M059J (cell line): ENCODE measurements around the gene GBP4. TPM values are rescaled to one million over a fixed set of nuclear protein-coding genes. Genes with fewer than 3 reads are reported as not detected.

ENCODE experiments used
- DNase-seq: peaks from one replicate; pipeline ENCODE4 v3.0.0-alpha.2; 2012; ENCODE audit warnings: low read depth
- total RNA-seq: library from RNA; depleted of rRNA; stranded (reverse); fragments of >200 nt; shearing (Covaris generic); gene quantifications from 2 replicates; pipeline ENCODE4 v1.2.3, GENCODE V29; 2014; rRNA removed

Gene GBP4
- total RNA-seq, 1 experiment from 2014 or later = 22.2 TPM

DNA sequence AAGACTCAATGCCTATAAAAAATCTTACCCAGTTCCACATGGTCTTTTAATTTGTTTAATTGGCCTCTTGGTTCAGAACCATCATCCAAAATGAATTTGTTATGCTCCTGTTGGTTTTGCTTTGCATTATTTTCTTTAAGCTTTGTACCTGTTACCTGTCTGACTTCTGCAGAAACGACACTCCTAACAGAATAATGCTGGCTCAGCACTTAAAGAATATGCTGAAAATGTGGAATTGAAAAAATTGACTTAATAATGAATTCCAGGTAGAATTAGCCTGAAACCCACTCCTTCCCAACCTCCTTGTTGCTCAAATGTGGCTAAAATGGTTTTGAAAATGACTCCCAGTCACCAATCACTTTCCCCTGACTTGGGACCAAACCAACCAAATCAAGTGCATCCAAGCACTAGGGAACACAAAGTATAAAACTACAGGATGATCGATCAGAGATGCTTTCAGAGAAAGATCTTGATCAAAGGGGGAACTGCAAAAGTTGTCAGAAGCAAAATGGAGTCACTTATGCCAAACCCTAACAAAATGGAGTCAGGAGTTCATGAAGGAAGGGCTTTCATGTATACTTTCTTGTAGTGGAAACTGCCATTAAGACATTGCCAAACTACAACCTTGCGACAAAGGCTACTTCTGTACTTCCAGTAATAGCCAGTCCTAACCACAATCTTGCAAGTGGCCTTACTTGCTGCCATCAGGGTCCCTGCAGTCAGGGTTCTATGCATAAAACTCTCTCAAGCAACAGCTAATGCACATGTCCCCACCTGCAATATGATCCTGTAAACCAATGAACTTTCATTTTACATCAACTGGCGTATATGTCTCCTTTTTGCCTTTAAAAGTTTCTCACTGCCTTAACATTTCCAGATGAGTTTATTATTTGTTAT, 28.3 kb downstream of the GBP4 start:
- no peak for DNase-seq

DNA sequence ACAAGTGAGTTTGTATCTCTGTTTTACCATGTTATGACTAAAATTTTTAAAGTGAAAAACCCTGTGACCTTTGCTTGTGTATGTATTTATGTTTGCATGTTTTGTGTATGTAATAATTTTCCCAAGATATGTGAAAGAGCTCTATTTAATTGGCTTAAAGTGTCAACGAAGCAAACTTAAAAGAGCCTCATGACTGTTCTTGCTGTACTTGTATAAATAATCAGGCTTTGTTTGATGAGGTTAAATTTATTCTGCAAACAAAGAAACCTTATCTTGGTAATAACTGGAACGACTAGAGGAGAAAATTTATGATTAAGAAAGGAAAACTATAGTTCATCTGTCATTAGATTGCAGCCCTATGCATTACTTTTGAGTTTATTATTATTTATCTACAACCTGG, 29.6 kb downstream of the GBP4 start:
- DNase-seq = no peak

DNA sequence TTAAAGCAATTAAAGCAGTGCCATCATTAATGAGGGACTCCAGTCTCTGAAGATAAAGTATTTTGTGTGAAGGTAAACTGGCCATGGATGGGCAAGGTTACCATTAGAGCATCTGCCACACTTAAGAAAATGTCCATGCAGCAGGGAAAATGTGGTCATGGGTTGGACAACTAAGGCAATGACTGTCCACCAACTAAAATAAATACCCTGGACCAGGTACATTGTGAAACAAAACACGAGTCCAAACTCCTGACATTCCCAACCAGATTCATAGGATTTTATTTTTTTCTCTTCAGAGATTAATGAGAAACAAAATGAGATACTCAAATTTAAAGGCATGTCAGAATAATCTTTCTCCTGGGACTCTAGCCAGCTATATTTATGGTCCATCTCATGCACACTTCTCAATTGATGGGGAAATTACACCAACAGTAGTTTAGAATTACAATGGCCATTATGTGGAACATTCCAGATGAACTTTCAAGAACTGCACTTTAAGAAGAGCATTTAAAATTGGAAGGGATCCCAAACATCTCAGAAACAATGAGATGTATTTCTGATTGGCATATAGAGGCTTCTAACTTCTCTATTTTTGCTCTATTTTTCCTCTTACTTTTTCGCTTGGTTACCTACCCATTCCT, 31.0 kb downstream of the GBP4 start:
- DNase-seq = no peak

DNA sequence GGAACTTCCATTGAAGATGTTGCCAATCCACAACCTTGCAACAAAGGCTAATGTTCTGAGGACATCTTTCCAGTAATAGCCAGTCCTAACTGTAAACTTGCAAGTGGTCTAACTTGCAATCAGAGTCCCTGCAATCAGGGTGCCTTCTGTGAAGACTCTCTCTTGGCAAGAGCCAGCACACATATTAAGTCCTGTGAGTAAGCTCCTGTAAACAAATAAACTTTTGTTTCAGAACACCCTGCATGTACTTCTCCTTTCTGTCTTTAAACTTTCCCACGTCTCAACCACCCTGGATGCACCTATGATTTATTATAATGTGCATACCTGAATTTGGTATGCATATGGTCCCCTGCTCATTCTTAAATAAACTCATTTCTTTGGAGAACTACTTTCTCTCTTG, 32.0 kb downstream of the GBP4 start:
- DNase-seq = no peak

DNA sequence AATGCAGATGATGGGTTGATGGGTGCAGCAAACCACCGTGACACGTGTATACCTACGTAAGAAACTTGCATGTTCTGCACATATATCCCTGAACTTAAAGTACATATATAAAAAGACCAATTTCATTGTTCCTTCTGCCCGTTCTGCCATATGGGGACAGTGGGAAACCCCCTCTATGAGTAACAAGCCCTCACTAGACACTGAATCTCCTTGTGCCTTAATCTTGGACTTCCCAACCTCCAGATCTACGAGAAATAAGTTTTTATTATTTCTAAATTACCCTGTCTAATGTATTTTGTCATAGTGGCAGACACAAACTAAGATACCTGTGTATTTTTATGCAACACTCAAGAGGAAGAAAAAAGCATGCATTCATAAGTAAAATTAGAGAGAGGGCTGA, 32.9 kb downstream of the GBP4 start:
- no peak for DNase-seq

DNA sequence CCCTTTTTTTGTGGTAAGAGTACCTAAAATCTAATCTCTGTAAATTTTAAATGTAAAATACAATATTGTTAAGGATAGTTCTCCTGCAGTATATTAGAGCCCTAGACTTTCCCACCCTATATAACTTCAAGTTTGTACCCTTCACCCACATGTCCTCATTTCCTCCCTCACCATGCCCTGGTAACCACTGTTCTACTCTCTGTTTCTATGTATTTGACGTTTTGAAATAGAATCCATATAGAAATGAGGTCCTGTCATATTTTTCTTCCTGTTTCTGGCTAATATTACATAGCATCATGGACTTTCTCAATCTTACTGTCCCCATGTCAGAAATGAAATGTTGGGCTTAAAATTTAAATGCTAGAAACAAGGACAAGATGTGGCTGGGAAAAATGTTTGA, 47.7 kb downstream of the GBP4 start:
- DNase-seq = no peak

DNA sequence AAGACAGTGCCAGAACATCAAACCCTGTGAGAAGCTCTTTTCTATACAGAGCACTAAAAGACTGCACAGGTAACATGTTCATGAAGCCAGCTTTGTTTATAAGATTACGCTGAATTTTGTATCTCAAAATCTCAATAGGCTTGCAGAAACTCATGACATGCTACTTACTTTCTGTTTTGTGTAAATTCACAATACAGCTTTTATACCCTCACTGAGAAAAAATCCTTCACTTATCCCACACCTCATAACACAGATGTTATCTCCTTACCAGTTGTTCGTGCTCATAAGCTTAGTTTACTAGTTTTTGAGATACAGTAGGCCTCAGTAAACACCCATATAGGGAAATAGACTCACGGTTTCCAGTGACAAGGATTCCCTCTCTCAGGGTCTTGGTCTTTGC, 48.8 kb downstream of the GBP4 start:
- no peak for DNase-seq

DNA sequence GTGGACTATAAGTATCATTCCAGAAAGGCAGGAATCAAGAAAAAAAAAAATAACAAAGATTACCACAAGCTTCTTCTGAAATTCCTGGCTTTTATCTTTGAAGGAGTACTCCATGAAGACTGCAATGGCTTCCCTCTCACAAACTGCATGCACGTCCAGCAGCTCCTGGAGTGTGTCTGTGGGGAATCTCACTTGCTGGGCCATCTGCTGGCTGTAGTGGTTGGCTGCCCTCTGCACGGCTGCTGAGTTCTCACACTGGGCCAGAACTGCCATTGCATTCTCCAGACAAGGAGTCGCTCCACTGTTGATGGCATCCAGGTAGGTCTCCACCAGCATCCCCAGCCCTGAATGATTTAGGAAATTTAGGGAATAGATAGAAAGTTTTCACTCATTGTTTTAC, 49.5 kb downstream of the GBP4 start:
- DNase-seq = peak; percentile 13

DNA sequence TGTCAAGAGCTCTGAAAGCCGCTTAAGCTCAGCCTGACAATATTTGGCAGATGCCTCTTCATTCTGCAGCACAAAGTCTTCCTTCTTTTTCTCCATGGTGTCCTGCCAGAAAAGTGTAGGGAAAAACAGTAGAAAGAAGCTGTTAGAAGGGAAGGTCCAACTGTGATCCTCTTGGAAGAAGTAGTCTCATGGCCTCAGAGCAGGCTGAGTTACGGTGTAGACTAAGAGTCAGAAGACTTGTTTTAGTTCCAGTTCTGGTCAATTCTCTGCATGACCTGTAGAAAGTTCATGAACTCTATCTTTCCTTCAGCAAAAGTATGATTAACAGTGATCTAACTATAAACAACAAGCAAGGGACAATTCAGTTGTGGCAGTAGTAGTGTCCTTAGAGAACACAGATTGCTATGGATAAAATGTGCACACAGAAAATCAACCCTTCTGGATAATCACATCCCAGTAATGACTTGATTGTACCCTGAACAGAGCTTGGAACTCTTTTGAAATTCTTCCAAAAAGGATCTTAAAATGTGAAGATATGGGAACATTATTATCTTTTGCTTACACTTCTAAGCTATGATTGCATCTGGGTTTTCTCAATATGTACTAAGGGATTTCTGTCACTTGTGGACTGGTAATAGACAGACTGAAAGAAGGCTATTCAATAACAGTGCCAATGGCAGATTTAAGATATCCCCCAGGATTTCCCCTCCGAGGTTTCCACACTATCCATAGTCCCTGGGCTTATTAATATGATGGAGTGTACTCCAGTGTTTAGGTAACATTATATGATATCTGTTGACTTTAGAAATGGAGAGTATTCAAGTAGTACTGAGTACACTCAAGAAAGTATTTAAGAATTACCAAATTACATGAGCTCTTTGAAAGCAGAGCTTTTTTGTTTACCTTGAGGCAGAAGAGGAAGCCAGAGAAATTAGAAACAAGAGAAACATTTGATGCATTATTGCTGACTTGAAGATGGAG, 50.8 kb downstream of the GBP4 start:
- DNase-seq = peak; percentile 4

DNA sequence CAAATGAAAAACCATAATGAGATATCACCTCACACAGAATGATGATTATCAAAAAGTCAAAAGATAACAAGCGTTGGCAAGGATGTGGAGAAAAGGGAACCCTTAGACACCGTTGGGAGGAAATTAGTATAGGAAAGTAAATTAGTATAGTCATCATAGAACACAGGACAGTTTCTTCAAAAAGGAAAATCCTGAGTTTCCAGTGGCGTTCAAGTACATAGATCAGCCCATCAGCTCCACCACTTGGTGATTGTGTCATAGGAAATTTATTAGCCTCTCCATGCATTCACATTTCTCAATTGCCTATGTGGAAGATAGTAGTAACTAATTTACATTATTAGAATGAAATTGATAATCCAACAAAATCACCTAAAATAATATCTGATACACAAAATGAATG, 52.0 kb downstream of the GBP4 start:
- DNase-seq = no peak

DNA sequence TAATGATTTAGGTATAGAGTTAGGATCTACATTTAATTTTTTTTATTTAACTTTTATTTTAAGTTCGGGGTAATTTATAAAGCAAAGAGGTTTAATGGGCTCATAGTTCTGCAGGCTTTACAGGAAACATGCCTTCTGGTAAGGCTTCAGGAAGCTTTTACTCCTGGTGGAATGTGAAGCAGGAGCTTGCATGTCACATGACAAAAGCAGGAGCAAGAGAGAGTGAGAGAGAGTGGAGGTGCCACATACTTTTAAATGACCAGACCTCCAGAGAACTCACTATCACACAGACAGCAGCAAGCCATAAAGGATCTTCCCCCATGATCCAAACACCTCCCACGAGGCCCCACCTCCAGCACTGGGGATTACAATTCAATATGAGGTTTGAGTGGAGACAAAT, 55.3 kb downstream of the GBP4 start:
- no peak for DNase-seq

DNA sequence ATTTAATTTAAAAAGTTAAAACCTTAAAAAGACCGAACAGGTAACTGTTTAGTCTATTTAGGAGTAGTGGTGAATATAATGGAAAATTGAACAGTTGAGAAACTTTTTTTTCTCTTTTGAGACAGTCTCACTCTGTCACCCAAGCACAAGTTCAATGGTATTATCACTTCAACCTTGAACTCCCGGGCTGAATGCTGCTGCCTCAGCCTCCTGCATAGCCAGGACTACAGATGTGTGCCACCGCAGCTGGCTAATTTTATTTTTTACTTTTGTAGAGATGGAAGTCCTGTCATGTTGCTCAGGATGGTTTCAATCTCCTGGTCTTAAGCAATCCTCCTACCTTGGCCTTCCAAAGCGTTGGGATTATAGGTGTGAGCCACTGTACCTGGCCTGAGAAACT, 56.6 kb downstream of the GBP4 start:
- DNase-seq = no peak

DNA sequence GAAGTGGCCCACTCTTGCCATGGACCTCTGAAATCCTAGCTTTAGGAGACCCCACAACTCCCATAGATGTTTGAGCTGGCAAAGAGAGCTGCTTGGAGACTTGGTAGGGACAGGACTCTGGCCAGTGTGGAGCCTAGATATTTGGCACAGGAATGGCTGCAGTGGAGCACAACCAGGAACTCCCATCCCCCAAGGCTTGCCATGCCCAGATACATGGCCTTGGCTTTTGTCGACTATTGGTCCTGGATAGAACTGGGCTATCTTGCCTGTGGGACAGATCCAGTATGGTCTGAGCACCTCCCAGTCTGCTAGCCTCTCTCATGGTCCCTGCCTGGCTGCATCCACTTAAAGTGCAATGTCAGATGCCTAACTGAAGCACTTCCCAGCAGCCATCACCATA, 65.0 kb downstream of the GBP4 start:
- no peak for DNase-seq

Other genes with a start within 250 kb of the GBP4 start
- 44.4 and 52.2 TPM in 2 replicates for gene KYAT3, start 206.3 kb downstream of the GBP4 start, total RNA-seq
- gene RBMXL1, start 206.3 kb downstream of the GBP4 start, total RNA-seq = 10.6 and 15.9 TPM in 2 replicates
- gene GBP3, start 176.1 kb downstream of the GBP4 start, total RNA-seq = 88.8 and 89.5 TPM in 2 replicates
- gene GBP1, start 133.7 kb downstream of the GBP4 start, total RNA-seq = 135 and 181 TPM in 2 replicates
- 71.9 and 94.3 TPM in 2 replicates for gene GBP2, start 72.8 kb downstream of the GBP4 start, total RNA-seq
- not detected in 2 replicates for gene GBP7, start 22.9 kb downstream of the GBP4 start, total RNA-seq
- gene GBP5, start 73.9 kb upstream of the GBP4 start, total RNA-seq = 4.8 and 11.4 TPM in 2 replicates
- gene GBP6, start 165.1 kb upstream of the GBP4 start, total RNA-seq = 0.22 and 0.57 TPM in 2 replicates